Hepatocyte (in vitro differentiated cells): ENCODE measurements around the gene PAX7.

Source experiments
- EZH2 ChIP-seq: fragments of 200-600 bp; sonication (generic); IDR thresholded peaks from 2 replicates; pipeline ENCODE4 v1.6.1; 2016; ENCODE audit warnings: antibody characterized with exemption, mild to moderate bottlenecking, borderline replicate concordance
- EZH2phosphoT487 ChIP-seq: fragments of 200-600 bp; sonication (generic); IDR thresholded peaks from one replicate; pipeline ENCODE4 v1.6.1; 2018; ENCODE audit warnings: antibody characterized with exemption, mild to moderate bottlenecking, low read depth, moderate library complexity; ENCODE audit not compliant: unreplicated experiment, severe bottlenecking
- TF ChIP-seq, protein P1 (sequence below): fragments of 200-600 bp; sonication (generic); IDR thresholded peaks from 2 replicates; pipeline ENCODE4 v1.5.1; 2016; ENCODE audit warnings: antibody characterized with exemption, mild to moderate bottlenecking; ENCODE audit not compliant: poor library complexity

DNA sequence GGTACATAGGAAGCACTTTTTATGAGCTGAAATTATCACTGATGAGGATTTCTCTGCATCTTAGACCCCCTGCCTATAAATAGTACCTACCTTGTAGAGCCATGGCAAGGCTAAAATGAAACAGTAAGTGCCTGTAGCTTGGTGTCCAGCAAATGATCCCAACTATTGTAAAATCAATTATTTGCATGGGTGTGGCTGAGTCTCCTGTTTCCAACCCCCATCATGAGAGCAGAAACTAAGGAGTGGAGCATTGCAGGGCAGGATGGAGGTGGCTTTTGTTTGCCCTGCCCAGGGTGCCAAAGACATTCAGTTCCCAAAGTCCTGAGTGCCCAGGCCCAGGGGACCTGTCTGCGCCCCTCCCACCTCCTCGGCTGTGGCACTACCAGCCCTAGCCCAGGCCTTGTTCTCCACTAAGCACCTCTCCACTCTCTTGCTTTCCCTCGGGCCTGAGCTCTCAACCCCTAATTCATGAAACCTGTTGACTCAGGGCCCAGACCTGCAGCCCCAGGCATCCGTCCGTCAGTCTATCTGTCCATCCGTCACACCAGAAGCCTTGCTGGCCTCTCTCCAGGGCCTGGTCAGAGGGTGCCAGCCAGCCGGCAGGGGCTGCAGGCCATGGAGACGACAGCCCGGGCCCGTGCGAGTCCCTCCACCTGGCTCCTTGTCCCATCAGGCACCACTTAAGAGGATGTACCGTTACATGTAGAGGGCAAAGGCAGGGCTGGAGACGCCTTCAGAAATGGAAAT, 39.6 kb downstream of the PAX7 start:
- TF ChIP-seq EZH2 (no peak), EZH2phosphoT487 (no peak)
- TF ChIP-seq, protein P1, sequence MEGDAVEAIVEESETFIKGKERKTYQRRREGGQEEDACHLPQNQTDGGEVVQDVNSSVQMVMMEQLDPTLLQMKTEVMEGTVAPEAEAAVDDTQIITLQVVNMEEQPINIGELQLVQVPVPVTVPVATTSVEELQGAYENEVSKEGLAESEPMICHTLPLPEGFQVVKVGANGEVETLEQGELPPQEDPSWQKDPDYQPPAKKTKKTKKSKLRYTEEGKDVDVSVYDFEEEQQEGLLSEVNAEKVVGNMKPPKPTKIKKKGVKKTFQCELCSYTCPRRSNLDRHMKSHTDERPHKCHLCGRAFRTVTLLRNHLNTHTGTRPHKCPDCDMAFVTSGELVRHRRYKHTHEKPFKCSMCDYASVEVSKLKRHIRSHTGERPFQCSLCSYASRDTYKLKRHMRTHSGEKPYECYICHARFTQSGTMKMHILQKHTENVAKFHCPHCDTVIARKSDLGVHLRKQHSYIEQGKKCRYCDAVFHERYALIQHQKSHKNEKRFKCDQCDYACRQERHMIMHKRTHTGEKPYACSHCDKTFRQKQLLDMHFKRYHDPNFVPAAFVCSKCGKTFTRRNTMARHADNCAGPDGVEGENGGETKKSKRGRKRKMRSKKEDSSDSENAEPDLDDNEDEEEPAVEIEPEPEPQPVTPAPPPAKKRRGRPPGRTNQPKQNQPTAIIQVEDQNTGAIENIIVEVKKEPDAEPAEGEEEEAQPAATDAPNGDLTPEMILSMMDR: no peak
